NCI-H510A treated with DMSO at 0.1 percent for 48 hours (cell line): ENCODE data around the gene KLK8.

Experiments used
- DNase-seq: peaks from one replicate; lab custom pipeline; 2025; lab: John Stamatoyannopoulos, UW

The KLK8 gene

GRCh38 chr19:50949861-50950260 is 51.5 kb downstream of the KLK8 start:
- DNase-seq: no peak

- DNase-seq: no peak
Observed at GRCh38 chr19:50947123-50947522, 54.3 kb downstream of the KLK8 start.
